Ishikawa (cell line): Measurements from ENCODE around the gene KDM4F.

Experiments
- CEBPB ChIP-seq: IDR thresholded peaks from 2 replicates; pipeline ENCODE4 v1.6.1; 2012
- CREB1 ChIP-seq: IDR thresholded peaks from 2 replicates; pipeline ENCODE4 v1.6.1; 2012; ENCODE audit warnings: low read depth
- EGR1 ChIP-seq: IDR thresholded peaks from 2 replicates; pipeline ENCODE4 v1.6.1; 2012
- EP300 ChIP-seq: IDR thresholded peaks from 2 replicates; pipeline ENCODE4 v1.6.1; 2012; ENCODE audit warnings: borderline replicate concordance
- FOXM1 ChIP-seq: IDR thresholded peaks from 2 replicates; pipeline ENCODE4 v1.6.1; 2012; ENCODE audit warnings: low read depth, borderline replicate concordance
- MAX ChIP-seq: IDR thresholded peaks from 2 replicates; pipeline ENCODE4 v1.6.1; 2012
- NFIC ChIP-seq: IDR thresholded peaks from 2 replicates; pipeline ENCODE4 v1.6.1; 2012
- RAD21 ChIP-seq: IDR thresholded peaks from 2 replicates; pipeline ENCODE4 v1.6.1; 2012; ENCODE audit warnings: low read depth
- TAF1 ChIP-seq: IDR thresholded peaks from 2 replicates; pipeline ENCODE4 v1.6.1; 2012; ENCODE audit warnings: low read depth, mild to moderate bottlenecking
- TCF12 ChIP-seq: IDR thresholded peaks from 2 replicates; pipeline ENCODE4 v1.6.1; 2012; ENCODE audit warnings: low read depth
- TEAD4 ChIP-seq: IDR thresholded peaks from 2 replicates; pipeline ENCODE4 v1.6.1; 2012
- USF1 ChIP-seq: IDR thresholded peaks from 2 replicates; pipeline ENCODE4 v1.6.1; 2012
- YY1 ChIP-seq: IDR thresholded peaks from 2 replicates; pipeline ENCODE4 v1.6.1; 2012; ENCODE audit warnings: low read depth
- ZBTB7A ChIP-seq: IDR thresholded peaks from 2 replicates; pipeline ENCODE4 v1.6.1; 2012; ENCODE audit warnings: low read depth
- TF ChIP-seq, protein P1 (sequence below): IDR thresholded peaks from 2 replicates; pipeline ENCODE4 v1.6.1; 2012; ENCODE audit warnings: low read depth, mild to moderate bottlenecking

Gene KDM4F

GRCh38 chr11:95065336-95065735, 16.1 kb downstream of the KDM4F start:
- TF ChIP-seq CEBPB (no peak), NFIC (no peak), ZBTB7A (no peak), CREB1 (no peak), TEAD4 (no peak), RAD21 (no peak), MAX (no peak), EP300 (no peak), TCF12 (no peak), EGR1 (no peak), YY1 (no peak), USF1 (no peak)
- TF ChIP-seq, protein P1, sequence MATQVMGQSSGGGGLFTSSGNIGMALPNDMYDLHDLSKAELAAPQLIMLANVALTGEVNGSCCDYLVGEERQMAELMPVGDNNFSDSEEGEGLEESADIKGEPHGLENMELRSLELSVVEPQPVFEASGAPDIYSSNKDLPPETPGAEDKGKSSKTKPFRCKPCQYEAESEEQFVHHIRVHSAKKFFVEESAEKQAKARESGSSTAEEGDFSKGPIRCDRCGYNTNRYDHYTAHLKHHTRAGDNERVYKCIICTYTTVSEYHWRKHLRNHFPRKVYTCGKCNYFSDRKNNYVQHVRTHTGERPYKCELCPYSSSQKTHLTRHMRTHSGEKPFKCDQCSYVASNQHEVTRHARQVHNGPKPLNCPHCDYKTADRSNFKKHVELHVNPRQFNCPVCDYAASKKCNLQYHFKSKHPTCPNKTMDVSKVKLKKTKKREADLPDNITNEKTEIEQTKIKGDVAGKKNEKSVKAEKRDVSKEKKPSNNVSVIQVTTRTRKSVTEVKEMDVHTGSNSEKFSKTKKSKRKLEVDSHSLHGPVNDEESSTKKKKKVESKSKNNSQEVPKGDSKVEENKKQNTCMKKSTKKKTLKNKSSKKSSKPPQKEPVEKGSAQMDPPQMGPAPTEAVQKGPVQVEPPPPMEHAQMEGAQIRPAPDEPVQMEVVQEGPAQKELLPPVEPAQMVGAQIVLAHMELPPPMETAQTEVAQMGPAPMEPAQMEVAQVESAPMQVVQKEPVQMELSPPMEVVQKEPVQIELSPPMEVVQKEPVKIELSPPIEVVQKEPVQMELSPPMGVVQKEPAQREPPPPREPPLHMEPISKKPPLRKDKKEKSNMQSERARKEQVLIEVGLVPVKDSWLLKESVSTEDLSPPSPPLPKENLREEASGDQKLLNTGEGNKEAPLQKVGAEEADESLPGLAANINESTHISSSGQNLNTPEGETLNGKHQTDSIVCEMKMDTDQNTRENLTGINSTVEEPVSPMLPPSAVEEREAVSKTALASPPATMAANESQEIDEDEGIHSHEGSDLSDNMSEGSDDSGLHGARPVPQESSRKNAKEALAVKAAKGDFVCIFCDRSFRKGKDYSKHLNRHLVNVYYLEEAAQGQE, result no peak

DNA sequence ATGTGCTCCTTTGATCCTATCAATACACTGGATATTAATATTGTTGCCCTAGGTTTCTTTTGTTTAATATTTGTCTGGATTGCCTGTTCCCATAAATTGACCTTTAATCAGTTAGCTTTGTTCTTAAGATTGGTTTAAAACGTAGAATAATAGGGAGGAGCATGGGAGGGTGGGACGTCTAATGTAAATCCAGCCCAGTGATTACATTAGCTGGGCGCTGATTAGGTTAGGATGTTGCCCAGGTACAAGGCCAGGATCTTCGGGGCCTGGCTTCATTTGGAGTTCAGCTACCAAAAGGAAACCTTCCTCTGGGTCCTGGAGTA, 17.5 kb downstream of the KDM4F start, which contains the start of gene SRSF8:
TSS of gene SRSF8 (plus strand) at position 204 of the 323 bp plus-strand sequence. CDS start 308 bp downstream, outside the sequence.
- TF ChIP-seq CEBPB, result no peak
- no peak for TF ChIP-seq RAD21
- no peak for TF ChIP-seq MAX
- no peak for TF ChIP-seq NFIC

GRCh38 chr11:95067039-95067840, 18.0 kb downstream of the KDM4F start:
- TF ChIP-seq RAD21 (no peak), NFIC (no peak), EGR1 (no peak; the same call in 1 of the 2 replicates), TEAD4 (no peak), TCF12 (peak; percentile 12; the same call in 1 of the 2 replicates), YY1 (peak; percentile 91), ZBTB7A (no peak), USF1 (no peak), CEBPB (no peak), EP300 (no peak), MAX (peak; percentile 51; the same call in 1 of the 2 replicates), CREB1 (no peak), FOXM1 (no peak; the same call in 1 of the 2 replicates), TAF1 (peak; percentile 66)
- TF ChIP-seq, protein P1, result no peak

DNA sequence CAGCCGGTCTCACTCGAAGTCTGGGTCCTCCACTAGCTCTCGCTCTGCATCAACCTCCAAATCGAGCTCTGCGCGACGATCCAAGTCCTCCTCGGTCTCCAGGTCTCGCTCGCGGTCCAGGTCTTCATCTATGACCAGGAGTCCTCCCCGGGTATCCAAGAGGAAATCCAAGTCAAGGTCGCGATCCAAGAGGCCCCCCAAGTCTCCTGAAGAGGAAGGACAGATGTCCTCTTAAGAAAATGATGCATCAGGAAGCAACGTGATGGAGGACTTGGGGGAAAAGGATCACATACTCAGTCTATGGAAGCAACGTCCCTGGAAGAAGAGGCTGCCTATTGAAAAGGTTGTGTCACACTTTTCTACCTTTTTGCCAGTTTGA, 18.6 kb downstream of the KDM4F start:
- TF ChIP-seq YY1, result no peak
- TF ChIP-seq RAD21, result no peak
- TF ChIP-seq EGR1, result no peak
- TF ChIP-seq, protein P1, result no peak
- no peak for TF ChIP-seq EP300
- TF ChIP-seq ZBTB7A, result no peak
- TF ChIP-seq CEBPB, result no peak
- TF ChIP-seq TEAD4, result no peak
